Natural killer cell treated with Interleukin-12 subunit alpha and Interleukin-12 subunit beta and Interleukin-15 and Interleukin-18, amount 100 ng/mL, for 72 hours (primary cell): ENCODE results near the gene ECE1. TPM values are rescaled to one million over a fixed set of nuclear protein-coding genes. Genes with fewer than 3 reads are reported as not detected.
"Not testable (repeated sequence)": the region's sequence is repeated elsewhere in the genome, so short reads cannot be mapped to it uniquely, and the experiment has no call there.

Source experiments
- ATAC-seq, 2 donors: fragments of 150-1000 bp; cut with Tn5 transposase in 1 of 2; sonication (Bioruptor Pico), chemical (Tn5 transposase) in 1 of 2; 2 replicates each; pipeline ENCODE4 v1.10.0; 2021
- DNase-seq: peaks from one replicate; pipeline ENCODE4 v3.0.0; 2022; ENCODE audit warnings: low spot score
- H3K27ac Mint-ChIP-seq, 2 donors: 1 replicate in 1 of 2; 2 replicates in 1 of 2; pipeline ENCODE4 v1.8.0; 2022; ENCODE audit warnings: mixed read lengths in 2 of 2, mild to moderate bottlenecking in 1 of 2, moderate library complexity in 1 of 2
- H3K27me3 Mint-ChIP-seq, 2 donors: 1 replicate in 1 of 2; 2 replicates in 1 of 2; pipeline ENCODE4 v1.8.0; 2022; ENCODE audit warnings: mixed read lengths in 2 of 2
- H3K36me3 Mint-ChIP-seq: one replicate; pipeline ENCODE4 v1.8.0; 2022; ENCODE audit warnings: mixed read lengths
- H3K4me1 Mint-ChIP-seq, 2 donors: 1 replicate in 1 of 2; 2 replicates in 1 of 2; pipeline ENCODE4 v1.8.0; 2022; ENCODE audit warnings: low read depth in 2 of 2, mixed read lengths in 2 of 2, mild to moderate bottlenecking in 1 of 2
- H3K4me3 Mint-ChIP-seq: one replicate; pipeline ENCODE4 v1.8.0; 2022; ENCODE audit warnings: mixed read lengths
- H3K9me3 Mint-ChIP-seq: 2 replicates; pipeline ENCODE4 v1.8.0; 2022; ENCODE audit warnings: mixed read lengths
- total RNA-seq, 2 donors: library from RNA; stranded (reverse); gene quantifications; one replicate each; pipeline ENCODE4 v1.2.3, GENCODE V29; 2022

The ECE1 gene
- total RNA-seq, 2 donors from 2014 or later, result 33.7 to 53.9 TPM

DNA sequence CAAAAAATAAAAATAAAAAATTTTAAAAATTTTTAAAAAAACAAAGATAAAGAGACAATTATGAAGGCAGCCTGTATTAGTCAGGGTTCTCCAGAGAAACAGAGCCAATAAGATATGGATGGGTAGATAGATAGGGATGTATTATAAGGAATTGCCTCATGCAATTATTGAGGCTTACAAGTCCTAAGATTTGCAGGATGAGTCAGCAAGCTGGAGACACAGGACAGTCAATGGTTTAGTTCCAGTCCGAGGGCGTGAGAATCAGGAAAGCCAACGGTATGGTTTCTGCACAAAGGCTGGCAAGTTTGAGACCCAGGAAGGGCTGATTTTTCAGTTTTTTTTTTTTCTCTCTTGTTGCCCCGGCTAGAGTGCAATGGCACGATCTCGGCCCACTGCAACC lies 89.5 kb downstream of the ECE1 start:
- Mint-ChIP-seq H3K27ac (no peak overlapping the region), H3K4me3 (no peak overlapping the region), H3K4me1 (no peaks in the 10 kb centered on the region), H3K9me3 (no peaks in the 10 kb centered on the region), H3K27me3 (peaks cover 4 to 9% of the 10 kb centered on the region in 2 donors), H3K36me3 (no peaks in the 10 kb centered on the region)
- DNase-seq (no peak), ATAC-seq (no peak)

DNA sequence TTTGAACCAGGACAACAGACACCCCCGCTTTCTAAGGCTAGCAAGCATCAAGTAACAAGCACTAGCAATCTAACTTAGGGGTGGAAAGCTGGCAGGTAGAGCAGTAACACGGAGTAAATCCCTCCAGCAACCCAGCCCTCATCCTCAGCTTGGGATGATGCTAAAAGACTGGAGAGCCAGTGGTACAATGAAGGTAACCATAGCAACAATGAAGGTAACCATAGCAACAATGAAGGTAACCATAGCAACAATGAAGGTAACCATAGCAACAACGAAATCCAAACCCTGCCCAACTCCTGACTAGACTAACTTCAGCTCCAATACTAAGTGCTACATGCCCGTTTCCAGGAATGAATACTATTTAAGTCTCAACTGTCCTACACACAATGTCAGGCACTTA lies 91.3 kb downstream of the ECE1 start:
- DNase-seq (no peak), ATAC-seq (no peak)
- Mint-ChIP-seq H3K9me3 (no peaks in the 10 kb centered on the region), H3K4me1 (peaks cover 0 to 4% of the 10 kb centered on the region in 2 donors), H3K27ac (no peak overlapping the region), H3K4me3 (no peak overlapping the region), H3K27me3 (peaks cover 4 to 9% of the 10 kb centered on the region in 2 donors), H3K36me3 (no peaks in the 10 kb centered on the region)

DNA sequence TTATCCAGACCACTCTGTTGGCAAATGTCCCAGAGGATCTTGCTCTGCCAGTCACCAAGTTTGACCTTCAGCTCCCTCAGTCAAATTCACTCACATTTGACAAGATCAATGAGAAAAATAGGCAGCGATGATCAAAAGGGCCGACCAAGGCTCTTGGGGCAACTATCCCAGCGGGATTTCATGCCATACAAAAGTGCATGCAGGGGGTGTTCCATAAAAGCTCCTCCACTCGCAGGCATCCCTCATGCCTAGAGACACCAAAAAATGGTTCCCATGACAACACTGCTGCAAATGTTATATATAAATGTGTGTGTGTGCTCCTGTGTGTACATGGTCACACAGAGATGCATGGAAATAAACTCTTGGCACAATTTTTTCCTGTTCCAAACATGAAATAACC lies 97.4 kb downstream of the ECE1 start:
- H3K36me3 Mint-ChIP-seq, result no peaks in the 10 kb centered on the region
- ATAC-seq (no peak), DNase-seq (no peak)
- H3K4me3 Mint-ChIP-seq, result no peak overlapping the region
- peaks cover 18 to 25% of the 10 kb centered on the region in 2 donors for H3K4me1 Mint-ChIP-seq
- no peaks in the 10 kb centered on the region for H3K9me3 Mint-ChIP-seq
- peaks cover 0 to 4% of the 10 kb centered on the region in 2 donors for H3K27me3 Mint-ChIP-seq
- H3K27ac Mint-ChIP-seq, result peak overlapping the region in 1 of 2 donors; percentile 74

DNA sequence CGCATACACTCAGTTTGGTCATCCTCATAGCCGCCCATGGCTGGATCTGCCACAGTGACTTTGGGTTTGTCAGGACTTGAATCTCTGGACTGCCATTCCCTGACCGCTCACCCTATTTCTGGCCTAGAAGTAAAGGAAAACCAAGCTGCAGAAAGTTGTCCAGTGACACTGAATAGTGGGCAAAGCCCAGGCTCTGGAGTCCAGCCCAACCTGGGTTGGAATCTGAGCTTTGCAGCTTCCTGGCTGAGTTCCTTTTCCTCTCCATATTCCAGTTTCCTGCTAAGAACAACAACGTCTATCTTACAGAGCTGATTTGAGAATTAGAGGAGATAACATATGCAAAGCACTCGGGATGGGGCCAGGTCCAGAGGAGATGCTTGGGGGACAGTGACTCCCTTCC lies 98.0 kb downstream of the ECE1 start:
- no peaks in the 10 kb centered on the region for H3K9me3 Mint-ChIP-seq

DNA sequence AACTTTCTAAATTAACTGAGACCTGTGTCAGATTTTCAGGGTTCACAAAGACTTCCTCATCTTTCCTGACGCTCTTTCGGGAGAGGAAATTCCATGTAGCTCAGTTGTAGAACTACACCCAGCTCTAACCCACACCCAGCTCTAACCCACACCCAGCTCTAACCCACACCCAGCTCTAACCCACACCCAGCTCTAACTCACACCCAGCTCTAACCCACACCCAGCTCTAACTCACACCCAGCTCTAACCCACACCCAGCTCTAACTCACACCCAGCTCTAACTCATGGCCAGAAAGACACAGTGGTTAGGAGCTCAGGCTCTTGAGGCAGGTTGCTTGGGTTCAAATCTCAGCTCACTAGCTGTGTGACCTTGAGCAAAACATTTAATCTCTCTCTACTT lies 99.5 kb downstream of the ECE1 start:
- Mint-ChIP-seq H3K4me3 (peak overlapping the region; percentile 17), H3K4me1 (peaks cover 18 to 25% of the 10 kb centered on the region in 2 donors), H3K27ac (peak overlapping the region in 1 of 2 donors; percentile 5)
- H3K36me3 Mint-ChIP-seq, ATAC-seq, DNase-seq, H3K9me3 Mint-ChIP-seq, H3K27me3 Mint-ChIP-seq: not testable (repeated sequence)

More for the DNA sequence above, 98.0 kb downstream of the ECE1 start:
- peaks cover 0 to 4% of the 10 kb centered on the region in 2 donors for H3K27me3 Mint-ChIP-seq
- ATAC-seq, result no peak
- DNase-seq, result no peak
- no peaks in the 10 kb centered on the region for H3K36me3 Mint-ChIP-seq
- no peak overlapping the region for H3K4me3 Mint-ChIP-seq
- peaks cover 18 to 25% of the 10 kb centered on the region in 2 donors for H3K4me1 Mint-ChIP-seq
- peak overlapping the region in 1 of 2 donors; percentile 74 for H3K27ac Mint-ChIP-seq

DNA sequence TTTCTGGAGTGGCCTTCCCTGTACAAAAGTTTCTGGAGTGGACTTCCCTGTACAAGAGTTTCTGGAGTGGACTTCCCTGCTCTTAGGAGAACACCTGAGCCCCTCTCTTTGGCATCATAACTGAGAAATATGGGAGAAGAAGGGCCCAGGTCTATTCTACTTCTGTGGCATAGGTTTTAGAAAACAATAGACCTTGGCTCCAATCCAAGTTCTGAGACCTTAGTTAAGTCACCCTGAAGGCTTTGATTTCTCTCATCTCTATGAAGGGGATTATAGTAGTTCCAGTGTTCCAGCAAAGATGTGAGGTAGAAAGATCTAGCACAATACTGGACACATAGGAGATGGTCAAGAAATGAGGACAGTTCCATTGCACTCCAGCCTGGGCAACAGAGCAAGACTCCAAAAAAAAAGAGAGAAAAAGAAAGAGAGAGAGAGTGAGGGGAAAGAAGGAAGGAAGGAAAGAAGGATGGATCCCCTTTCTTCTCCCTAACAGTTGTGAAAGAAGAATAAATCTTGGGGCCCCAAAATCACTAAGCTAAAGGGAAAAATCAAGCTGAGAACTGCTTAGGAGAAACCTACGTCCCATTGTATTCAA lies 100.3 kb downstream of the ECE1 start:
- Mint-ChIP-seq H3K9me3 (no peaks in the 10 kb centered on the region), H3K4me3 (no peak overlapping the region), H3K4me1 (peaks cover 18 to 21% of the 10 kb centered on the region in 2 donors), H3K27ac (peak overlapping the region in 1 of 2 donors; percentile 5), H3K36me3 (no peaks in the 10 kb centered on the region), H3K27me3 (no peaks in the 10 kb centered on the region)
- no peak for DNase-seq
- no peak for ATAC-seq

DNA sequence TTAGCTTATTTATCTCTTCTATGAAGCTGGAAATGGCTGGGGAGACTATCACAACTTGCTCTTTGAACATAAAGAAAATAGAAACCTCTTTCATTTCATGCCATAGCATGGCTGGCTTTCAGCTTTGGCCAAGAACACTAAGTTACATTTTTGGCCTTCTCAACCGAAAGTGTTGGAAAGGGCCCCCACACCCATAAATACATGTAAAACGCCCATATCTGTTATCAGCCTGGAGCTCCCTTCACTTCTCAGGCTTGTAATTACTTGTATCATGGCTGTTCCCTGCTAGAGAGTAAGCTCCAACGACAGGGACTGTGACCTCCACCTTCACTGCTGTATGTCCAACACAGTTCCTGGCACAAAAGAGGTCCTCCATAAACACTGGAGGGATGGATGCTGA lies 100.8 kb downstream of the ECE1 start:
- Mint-ChIP-seq H3K36me3 (no peaks in the 10 kb centered on the region), H3K9me3 (no peaks in the 10 kb centered on the region), H3K27ac (peak overlapping the region in 1 of 2 donors; percentile 59), H3K4me1 (peaks cover 18 to 22% of the 10 kb centered on the region in 2 donors), H3K27me3 (no peaks in the 10 kb centered on the region), H3K4me3 (no peak overlapping the region)
- DNase-seq, result no peak
- no peak for ATAC-seq

DNA sequence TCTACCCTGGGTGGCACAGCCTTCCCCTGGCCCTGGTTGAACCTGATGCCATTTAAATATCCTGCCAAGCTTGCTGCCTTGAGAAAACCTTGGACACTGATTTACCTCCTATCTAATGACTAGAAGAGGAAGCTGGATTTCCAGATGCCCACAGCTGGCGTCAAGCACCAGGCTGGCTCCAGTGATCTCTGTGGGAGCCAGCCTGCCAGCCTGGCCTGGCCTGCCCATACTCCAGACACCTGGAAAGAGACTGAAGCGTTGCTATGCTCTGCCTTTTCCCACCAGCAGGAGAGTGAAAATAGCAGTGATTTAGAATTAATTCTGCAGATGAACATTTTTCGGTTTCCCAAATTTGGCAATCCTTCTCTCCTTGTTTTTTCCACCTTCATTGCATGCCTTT lies 102.0 kb downstream of the ECE1 start:
- no peak for ATAC-seq
- no peaks in the 10 kb centered on the region for H3K27me3 Mint-ChIP-seq
- peak overlapping the region in 1 of 2 donors; percentile 59 for H3K27ac Mint-ChIP-seq
- H3K4me1 Mint-ChIP-seq, result peaks cover 16 to 24% of the 10 kb centered on the region in 2 donors
- DNase-seq, result no peak
- H3K4me3 Mint-ChIP-seq, result no peak overlapping the region
- H3K9me3 Mint-ChIP-seq, result no peaks in the 10 kb centered on the region
- no peaks in the 10 kb centered on the region for H3K36me3 Mint-ChIP-seq

DNA sequence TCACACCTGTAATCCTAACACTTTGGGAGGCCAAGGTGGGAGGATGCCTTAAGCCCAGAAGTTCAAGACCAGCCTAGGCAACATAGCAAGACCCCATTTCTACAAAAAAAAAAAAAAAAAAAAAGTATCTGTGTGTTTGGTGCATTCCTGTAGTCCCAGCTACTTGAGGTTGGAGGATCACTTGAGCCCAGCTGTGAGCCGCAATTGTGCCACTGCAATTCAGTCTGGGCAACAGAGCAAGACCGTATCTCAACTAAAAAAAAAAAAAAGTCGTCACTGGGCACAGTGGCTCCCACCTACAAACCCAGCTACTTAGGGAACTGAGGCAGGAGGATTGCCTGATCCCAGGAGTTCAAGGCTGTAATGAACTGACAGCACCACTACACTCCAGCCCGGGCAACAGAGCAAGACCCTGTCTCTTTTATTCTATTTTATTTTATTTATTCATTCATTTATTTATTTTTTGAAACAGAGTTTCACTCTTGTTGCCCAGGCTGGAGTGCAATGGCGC lies 105.0 kb downstream of the ECE1 start:
- DNase-seq, result no peak
- no peaks in the 10 kb centered on the region for H3K9me3 Mint-ChIP-seq
- ATAC-seq, result no peak
- H3K4me3 Mint-ChIP-seq, result no peak overlapping the region
- H3K36me3 Mint-ChIP-seq, result no peaks in the 10 kb centered on the region
- no peak overlapping the region for H3K27ac Mint-ChIP-seq
- H3K4me1 Mint-ChIP-seq, result peaks cover 5 to 13% of the 10 kb centered on the region in 2 donors
- no peaks in the 10 kb centered on the region for H3K27me3 Mint-ChIP-seq

DNA sequence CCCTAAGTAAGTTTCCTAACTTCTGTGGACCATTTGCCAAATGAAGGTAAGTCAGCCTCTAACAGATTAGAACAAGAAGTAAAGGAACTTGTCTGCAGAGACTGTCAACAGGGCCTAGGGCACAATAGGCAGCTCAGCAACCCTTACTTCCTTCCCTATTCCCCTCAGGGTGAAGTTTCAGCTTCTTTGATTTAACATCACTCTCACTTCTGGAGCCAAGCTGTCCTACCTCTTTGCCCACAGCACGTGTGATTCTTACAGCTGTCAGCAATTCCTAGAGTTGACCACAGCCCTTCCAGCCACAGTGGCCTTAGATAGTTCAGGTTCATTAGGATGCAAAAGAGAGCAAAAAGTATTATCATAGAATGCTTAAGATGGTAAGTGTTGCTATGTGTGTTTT lies 106.0 kb downstream of the ECE1 start:
- Mint-ChIP-seq H3K4me3 (no peak overlapping the region), H3K36me3 (no peaks in the 10 kb centered on the region), H3K4me1 (peaks cover 0 to 7% of the 10 kb centered on the region in 2 donors), H3K27me3 (no peaks in the 10 kb centered on the region), H3K27ac (peak overlapping the region in 1 of 2 donors; percentile 46), H3K9me3 (no peaks in the 10 kb centered on the region)
- no peak for ATAC-seq
- DNase-seq, result no peak

DNA sequence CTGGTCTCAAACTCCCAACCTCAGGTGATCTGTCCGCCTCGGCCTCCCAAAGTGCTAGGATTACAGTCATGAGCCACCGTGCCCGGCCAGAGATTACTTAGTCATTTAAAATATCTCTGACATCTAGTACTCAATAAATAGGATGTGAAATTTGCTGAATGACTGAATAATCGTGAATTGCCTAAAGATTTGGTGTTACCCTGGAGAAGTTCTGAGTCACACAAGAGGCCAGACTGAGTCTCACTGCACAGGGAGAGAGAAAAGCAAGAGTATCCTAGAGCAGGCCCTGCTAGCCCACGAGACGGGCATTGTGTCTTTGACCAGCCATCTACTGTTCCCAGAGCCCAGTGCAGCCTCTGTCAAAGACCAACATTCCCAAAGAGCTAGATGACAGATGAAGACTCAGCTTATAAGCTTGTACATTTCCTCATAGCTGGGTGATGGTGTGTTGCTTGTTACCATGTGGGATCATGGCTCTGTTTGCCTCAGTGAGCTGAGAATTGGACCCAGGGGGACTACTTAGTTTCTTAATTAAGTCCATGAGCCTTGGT lies 108.0 kb downstream of the ECE1 start:
- Mint-ChIP-seq H3K27me3 (no peaks in the 10 kb centered on the region), H3K27ac (peak overlapping the region in 1 of 2 donors; percentile 7), H3K36me3 (no peaks in the 10 kb centered on the region), H3K4me3 (no peak overlapping the region), H3K9me3 (no peaks in the 10 kb centered on the region), H3K4me1 (peaks cover 8 to 17% of the 10 kb centered on the region in 2 donors)
- DNase-seq, result no peak
- ATAC-seq, result no peak

DNA sequence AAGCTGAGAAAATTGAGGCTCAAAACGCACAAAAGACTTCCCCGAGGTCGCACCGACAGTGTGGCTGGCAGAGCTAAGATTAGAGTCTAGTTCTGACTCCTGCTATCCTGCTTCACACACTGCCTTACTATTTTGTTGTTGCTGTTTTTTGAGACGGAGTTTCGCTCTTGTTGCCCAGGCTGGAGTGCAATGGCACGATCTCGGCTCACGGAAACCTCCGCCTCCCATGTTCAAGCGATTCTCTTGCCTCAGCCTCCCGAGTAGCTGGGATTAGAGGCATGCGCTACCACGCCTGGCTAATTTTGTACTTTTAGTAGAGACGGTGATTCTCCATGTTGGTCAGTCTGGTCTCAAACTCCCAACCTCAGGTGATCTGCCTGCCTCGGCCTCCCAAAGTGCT lies 112.0 kb downstream of the ECE1 start:
- peaks cover 32 to 35% of the 10 kb centered on the region in 2 donors for H3K4me1 Mint-ChIP-seq
- peak overlapping the region; percentile 38 for H3K4me3 Mint-ChIP-seq
- ATAC-seq, H3K27me3 Mint-ChIP-seq, DNase-seq, H3K9me3 Mint-ChIP-seq: not testable (repeated sequence)
- H3K36me3 Mint-ChIP-seq, result peaks cover 15% of the 10 kb centered on the region
- peak overlapping the region; percentile 33 to 95 for H3K27ac Mint-ChIP-seq

DNA sequence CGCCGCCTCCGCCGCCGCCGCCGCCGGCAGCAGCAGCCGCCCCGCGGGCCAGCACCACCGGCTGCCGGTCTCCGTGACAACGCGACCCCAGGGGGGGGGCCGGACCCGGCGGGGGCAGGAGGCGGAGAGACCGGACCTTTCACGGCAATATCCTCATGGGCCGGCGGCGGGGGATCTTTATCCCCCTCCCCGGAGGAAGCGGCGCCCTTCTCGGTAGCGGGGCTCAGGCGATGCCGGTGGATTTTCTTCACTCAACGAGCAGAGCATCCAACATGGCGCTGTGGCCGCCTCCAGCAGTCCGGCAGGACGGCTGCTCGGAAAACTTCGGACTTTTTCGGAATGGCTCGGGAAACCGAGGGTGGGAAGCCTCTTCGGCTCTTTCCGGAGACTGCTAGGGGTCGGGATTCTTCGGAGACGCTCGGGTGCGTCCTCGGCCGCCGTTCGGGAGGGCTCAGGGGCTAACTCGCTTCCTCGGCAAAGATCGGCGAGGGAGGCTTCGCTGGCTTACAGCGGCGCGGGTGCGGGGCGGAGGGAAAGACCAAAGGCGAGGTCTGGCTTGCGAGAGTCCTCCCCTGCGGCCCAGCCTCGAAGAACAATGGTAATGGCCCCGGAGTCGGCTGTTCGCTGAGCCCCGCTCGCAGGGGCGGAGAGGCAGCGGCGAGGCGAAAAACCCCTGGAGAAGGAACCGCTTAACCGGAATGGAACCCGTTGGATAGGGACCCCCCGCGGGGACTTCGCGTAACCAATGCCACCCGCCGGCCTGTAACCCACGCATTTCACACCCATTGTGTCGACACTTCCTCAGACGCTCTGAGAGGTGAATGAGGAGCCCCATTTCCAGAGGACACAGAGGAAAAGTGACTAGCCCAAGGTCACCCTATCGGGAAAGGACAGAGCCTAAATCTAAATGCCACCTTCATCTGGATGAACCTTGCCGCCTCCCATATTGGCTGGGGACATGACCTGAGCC lies 113.4 kb downstream of the ECE1 start, which contains the start of gene EIF4G3:
Gene EIF4G3 (minus strand): TSS at position 312 of the 970 bp plus-strand sequence. CDS start 174,155 bp downstream, outside the sequence.
- Mint-ChIP-seq H3K27me3 (no peaks in the 10 kb centered on the region), H3K27ac (peak within 1 kb of the TSS; percentile 91 to 98), H3K36me3 (peaks cover 15% of the 10 kb centered on the region), H3K4me3 (peak within 1 kb of the TSS; percentile 95), H3K4me1 (peaks cover 36 to 40% of the 10 kb centered on the region in 2 donors), H3K9me3 (no peaks in the 10 kb centered on the region)
- ATAC-seq (peak; percentile 95), DNase-seq (peak; percentile 97)
